Umbilical cord (tissue), 2 donors: ENCODE measurements around the gene MYO1E. TPM values are rescaled to one million over a fixed set of nuclear protein-coding genes. Genes with fewer than 3 reads are reported as not detected.
A peak's percentile ranks its signal among the peaks of the same experiment; 100 is the strongest.
"Not testable (repeated sequence)": the region's sequence is repeated elsewhere in the genome, so short reads cannot be mapped to it uniquely, and the experiment has no call there.

Experiments used
- DNase-seq: peaks from one replicate; pipeline ENCODE4 v3.0.0-alpha.2; 2015; ENCODE audit warnings: low spot score
- total RNA-seq: library from RNA; depleted of rRNA; stranded (reverse); fragments of >200 nt; gene quantifications from one replicate; pipeline ENCODE4 v1.2.3, GENCODE V29; 2014; ENCODE audit warnings: low replicate concordance; ENCODE audit not compliant: insufficient read depth

MYO1E gene
- 103 TPM for total RNA-seq

- DNase-seq, result peak; percentile 99
These were observed at the start of gene MYO1E for GRCh38 chr15:59372352-59373211. Gene MYO1E (minus strand): TSS chr15:59372871. CDS start chr15:59372500, 371 bp downstream.

- peak; percentile 43 for DNase-seq
These were observed 48.4 kb upstream of the MYO1E start for GRCh38 chr15:59420986-59421618.

DNA sequence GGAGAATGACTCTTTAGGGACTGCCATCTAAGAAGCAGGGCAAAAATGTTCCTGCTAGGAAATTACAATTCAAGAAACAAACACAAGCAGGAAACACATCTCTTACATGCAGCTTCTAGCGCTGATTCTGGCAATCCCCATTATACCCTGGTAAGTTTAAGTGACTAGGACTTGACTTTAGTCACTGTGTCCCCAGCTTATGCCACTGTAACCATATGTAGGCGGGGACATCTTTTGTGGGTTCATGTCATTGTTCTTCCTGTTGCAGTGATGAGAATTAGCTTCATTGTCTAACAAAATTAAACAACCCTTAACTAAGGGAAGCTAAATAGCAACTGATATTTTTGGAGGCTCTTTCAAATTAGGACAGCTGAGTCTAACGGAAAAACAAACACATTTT is 47.4 kb upstream of the MYO1E start:
- no peak for DNase-seq

DNA sequence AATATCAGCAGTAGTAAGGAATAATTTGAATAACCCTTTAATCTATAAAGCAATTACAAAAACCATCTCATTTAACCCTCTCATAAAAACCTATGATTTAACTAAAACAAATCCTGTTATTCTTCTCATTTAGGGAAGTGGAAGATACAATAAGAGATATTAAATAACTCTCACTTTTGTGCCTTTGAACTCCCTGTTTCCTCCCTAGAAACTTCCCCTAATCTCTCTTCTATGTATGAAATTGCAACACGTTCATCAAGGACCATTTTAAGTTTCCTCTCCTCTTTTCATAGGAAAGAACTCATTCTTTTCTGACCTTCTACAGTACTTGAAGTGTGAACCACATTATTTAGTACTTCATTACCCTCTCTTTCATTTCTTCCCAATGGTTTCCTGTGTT is 46.5 kb upstream of the MYO1E start:
- DNase-seq, result no peak

DNA sequence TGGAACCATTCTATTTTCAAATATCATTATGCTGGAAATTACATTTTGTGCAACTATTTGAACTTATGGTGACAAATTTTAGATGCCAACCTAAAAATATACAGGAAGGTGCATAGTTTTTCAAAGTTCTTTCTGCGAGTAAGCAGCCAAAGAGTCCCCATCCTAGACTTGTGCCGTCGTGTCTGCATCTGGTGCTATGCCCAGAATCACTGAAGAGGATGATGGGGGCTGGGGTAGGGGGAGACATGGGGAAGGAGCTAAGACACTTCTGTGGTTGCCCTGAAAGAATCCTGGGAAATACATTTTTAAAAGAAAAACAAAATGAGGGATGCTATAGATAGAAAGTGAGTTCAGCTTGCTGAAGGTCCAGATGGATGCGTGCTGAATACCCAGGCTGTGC is 44.1 kb upstream of the MYO1E start:
- DNase-seq, result no peak

DNA sequence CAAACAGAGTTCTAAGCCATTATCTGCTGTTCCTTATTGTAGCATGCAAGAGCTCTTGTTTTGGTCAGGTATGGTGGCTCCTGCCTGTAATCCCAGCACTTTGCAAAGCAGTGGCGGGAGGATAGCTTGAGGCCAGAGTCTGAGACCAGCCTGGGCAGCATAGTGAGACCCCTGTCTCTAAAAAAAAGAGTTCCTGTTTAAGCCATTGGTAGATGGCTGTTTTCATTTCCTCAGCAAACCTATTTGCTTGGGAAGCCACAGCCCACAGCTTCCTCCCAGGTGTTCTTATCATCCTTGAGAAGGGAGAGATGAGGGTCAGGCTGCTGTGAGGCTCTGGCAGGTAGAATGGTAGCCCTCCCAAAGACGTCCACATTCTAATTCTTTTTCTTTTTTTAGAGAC is 40.9 kb upstream of the MYO1E start:
- DNase-seq, result no peak

DNA sequence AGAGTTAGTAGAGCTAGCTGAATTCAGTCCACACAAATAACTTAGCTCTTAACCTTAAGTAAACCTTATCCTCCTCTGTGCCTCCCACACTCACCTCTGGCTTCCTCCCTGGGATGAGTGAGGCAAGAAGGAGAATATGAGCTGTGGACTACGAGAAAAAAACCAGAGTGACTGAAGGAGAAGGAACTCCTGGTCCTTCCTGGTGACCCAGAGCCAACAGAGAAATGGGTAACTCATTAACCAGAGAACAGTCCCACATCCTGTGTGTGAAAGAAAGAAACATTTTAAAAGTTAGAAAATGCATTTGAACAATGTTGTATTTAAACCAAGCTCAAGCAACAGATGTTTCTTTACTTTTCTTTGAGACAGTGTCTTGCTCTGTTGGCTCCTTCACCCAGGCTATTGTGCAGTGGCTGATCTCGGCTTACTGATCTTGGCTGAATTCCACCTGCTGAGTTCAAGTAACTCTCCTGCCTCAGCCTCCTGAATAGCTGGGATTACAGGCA is 37.8 kb upstream of the MYO1E start:
- peak; percentile 56 for DNase-seq

DNA sequence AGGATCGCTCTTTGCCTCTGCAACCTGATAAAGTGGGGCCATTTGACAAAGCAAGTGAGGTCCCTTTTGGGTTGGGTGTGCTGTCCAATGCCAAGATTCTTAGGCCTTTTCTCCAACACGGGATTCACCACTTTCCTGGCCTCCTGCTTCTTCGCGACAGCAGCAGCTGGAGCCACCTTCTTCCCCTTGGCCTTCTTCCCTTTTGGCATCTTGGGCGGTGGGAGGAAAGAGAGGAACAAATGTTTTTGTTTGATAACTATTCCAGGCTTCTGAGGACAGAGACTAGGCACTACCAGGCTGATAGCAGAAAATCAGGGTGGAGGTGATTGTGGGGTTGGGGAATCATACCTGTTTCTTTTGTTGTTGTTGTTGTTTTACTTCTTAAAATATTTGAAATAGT is 35.3 kb upstream of the MYO1E start:
- no peak for DNase-seq

DNA sequence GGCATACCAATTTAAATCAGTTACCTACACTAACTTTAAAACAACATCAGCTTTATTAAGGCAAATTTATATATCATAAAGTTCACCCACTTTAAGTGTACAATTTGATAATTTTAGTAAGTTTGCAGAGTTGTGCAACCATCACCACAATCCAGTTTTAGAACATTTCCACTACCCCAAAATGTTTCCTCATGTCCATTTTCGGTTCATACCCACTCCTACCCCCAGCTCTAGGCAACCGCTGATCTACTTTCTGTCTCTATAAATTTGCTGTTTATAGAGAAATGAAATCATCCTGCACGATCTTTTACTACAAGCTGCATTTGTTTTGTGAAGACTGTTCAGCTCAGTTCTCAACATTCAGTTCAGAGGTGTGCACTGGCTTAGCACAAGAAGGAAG is 33.8 kb upstream of the MYO1E start:
- DNase-seq, result no peak

DNA sequence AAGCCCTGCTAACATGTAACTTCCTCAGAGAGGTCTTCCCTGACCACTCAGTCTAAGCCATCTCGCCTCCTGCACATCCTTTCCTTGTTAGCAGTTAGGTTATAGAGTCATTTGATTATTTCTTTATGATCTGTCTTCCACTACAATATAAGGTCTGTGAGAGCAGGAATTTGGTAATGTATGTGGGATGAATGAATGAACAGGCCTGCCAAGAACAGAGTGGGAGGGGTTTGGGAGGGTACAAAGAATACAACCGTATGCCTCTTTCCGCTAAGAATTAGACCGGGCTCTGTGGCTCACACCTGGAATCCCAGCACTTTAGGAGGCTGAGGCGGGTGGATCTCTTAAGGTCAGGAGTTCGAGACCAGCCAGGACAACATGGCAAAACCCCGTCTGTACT is 32.4 kb upstream of the MYO1E start:
- no peak for DNase-seq

GRCh38 chr15:59401824-59402569 is 29.3 kb upstream of the MYO1E start:
- DNase-seq, result no peak

DNA sequence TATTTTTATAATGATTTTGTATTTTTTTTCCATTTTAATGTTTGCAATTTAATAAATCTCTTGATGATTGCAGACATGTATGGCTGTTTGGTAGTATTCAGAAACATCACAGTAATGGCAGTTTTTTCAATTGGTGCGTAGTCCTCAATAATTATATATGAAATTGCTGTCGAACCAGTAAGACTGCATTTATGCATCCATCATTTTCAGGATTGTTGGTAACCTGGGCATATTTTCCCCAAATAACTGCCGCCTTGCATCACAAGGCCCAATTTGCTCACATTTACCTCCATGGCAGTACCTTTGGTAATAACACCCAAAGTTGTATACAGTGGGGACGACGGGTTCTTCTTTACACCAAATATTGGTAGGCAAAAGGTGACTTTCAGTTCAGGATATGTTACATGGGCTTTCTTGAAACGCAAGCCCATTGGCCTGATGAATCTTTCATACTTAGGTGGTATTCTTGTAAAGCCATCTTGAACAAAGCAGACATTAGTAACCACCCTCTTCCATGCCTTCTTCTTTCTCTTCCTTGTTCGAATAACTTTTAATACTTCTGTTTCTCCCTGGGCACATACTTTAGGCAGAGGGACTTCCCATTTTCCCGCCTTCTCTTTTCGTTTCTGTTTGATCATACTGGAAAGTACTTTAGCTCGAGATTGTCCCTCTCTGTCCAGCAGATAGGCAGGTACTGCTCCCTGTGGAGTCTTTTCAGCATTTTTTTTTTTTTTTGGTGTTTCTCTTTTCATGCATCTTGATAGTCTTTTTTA is 28.6 kb upstream of the MYO1E start:
- DNase-seq, result not testable (repeated sequence)

GRCh38 chr15:59400103-59400813 is 27.6 kb upstream of the MYO1E start:
- DNase-seq, result no peak

GRCh38 chr15:59399465-59400102 is 26.9 kb upstream of the MYO1E start:
- DNase-seq, result peak; percentile 19

DNA sequence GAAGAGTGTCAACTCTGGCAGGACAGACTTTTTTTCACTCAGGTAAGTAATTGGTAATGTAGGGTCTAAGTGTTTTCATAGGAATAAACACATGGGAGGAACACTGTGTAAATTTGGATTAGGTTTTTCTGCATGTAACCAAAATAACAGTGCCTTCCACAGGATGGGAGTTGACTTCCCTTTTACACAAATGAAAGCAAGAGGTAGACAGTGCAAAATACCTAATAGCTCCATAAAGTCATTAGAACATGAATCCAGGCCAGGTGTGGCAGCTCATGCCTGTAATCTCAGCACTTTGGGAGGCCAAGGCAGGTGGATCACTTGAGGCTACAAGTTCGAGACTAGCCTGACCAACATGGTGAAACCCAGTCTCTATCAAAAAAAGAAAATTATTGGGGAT is 25.5 kb upstream of the MYO1E start:
- DNase-seq, result no peak

DNA sequence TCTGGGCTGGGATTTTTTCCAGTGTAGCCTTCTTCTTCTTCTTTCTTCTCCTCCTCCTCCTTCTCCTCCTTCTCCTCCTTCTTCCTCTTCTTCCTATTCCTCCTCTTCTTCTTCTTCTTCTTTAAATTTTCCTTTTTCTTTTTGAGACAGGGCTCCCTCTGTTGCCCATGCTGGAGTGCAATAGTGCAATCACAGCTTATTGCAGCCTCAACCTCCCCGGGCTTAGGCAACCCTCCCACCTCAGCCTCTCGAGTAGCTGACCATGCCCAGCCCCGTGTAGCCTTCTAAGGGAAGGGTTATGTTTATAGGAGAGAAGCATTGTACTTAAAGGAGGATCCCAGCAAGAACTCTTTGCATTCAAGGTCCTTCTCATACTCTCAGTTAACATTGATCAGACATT is 24.0 kb upstream of the MYO1E start:
- DNase-seq, result no peak

GRCh38 chr15:59396211-59396610 is 23.5 kb upstream of the MYO1E start:
- no peak for DNase-seq

DNA sequence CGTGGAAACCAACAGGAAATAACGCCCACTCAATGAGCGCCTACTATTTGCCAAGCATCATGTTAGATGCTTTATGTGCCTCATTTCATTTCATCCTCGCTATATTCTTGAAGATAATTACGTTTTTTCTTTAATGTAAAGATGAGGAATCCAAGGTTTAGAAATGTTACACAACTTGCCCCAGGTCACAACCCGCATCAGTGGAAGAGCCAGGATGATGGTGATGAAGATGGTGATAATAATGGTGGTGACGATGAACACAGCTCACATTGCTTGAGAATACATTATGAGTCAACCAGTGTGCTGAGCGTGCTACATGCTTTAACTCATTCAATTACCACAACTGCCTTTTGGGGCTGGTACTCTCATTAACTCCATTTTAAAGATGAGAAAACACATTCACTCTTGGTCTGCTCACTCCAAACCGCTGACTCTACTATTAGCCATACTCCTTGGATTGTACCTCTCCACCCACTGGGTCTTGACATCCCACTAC is 21.5 kb upstream of the MYO1E start:
- DNase-seq, result no peak

GRCh38 chr15:59392299-59392698 is 19.6 kb upstream of the MYO1E start:
- DNase-seq, result no peak

GRCh38 chr15:59388670-59389069 is 16.0 kb upstream of the MYO1E start:
- peak; percentile 48 for DNase-seq
